ENCODE results near the gene TRIM16. TPM values are rescaled to one million over a fixed set of nuclear protein-coding genes. Genes with fewer than 3 reads are reported as not detected.
"Not testable (repeated sequence)": the region's sequence is repeated elsewhere in the genome, so short reads cannot be mapped to it uniquely, and the experiment has no call there.

Gene TRIM16
- total RNA-seq, 1 donor from 2014 or later, result 32.1 TPM

- not testable (repeated sequence) for H2AFZ ChIP-seq (replicated peaks); H3K27me3 ChIP-seq; H4K20me1 ChIP-seq (ENCODE audit: low read depth); H3K4me2 ChIP-seq; H3F3A ChIP-seq (ENCODE audit: low read depth); H3K4me1 Mint-ChIP-seq; H3K4me3 Mint-ChIP-seq; DNase-seq (ENCODE audit: low spot score); H3K9ac ChIP-seq; H3K9me3 ChIP-seq (ENCODE audit: low read depth); H3K9me3 Mint-ChIP-seq; H3K79me2 ChIP-seq (ENCODE audit: low read depth); H3K4me1 ChIP-seq; H3K4me3 ChIP-seq; H3K27ac Mint-ChIP-seq; H3K36me3 ChIP-seq; H3K27ac ChIP-seq; H3K27me3 Mint-ChIP-seq (ENCODE audit: insufficient read depth, low read depth)
- H3K36me3 Mint-ChIP-seq, result peaks cover 11% of the 10 kb centered on the region
These were observed 14.6 kb downstream of the TRIM16 start for GRCh38 chr17:15669526-15669925.

GRCh38 chr17:15663691-15664090, 20.4 kb downstream of the TRIM16 start:
- no peaks in the 10 kb centered on the region for H3F3A ChIP-seq (ENCODE audit: low read depth)
- no peaks in the 10 kb centered on the region for H3K79me2 ChIP-seq (ENCODE audit: low read depth)
- H3K4me1 Mint-ChIP-seq, result no peaks in the 10 kb centered on the region
- no peaks in the 10 kb centered on the region for H4K20me1 ChIP-seq (ENCODE audit: low read depth)
- no peak overlapping the region for H3K9ac ChIP-seq
- no peak overlapping the region for H3K4me2 ChIP-seq
- H2AFZ ChIP-seq (replicated peaks), result no peak overlapping the region
- H3K36me3 Mint-ChIP-seq, result peaks cover 14% of the 10 kb centered on the region
- H3K27me3 ChIP-seq, result no peaks in the 10 kb centered on the region
- no peak overlapping the region for H3K4me3 Mint-ChIP-seq
- H3K27ac ChIP-seq, result no peak overlapping the region
- TF ChIP-seq CTCF (IDR thresholded peaks at IDR 0.05) (no peak), EZH2 (IDR thresholded peaks at IDR 0.05) (no peak), EZH2phosphoT487 (IDR thresholded peaks at IDR 0.05) (no peak)
- DNase-seq (ENCODE audit: low spot score), result no peak
- no peaks in the 10 kb centered on the region for H3K9me3 Mint-ChIP-seq
- no peaks in the 10 kb centered on the region for H3K27me3 Mint-ChIP-seq (ENCODE audit: insufficient read depth, low read depth)
- no peak overlapping the region for H3K4me3 ChIP-seq
- no peaks in the 10 kb centered on the region for H3K36me3 ChIP-seq
- no peaks in the 10 kb centered on the region for H3K4me1 ChIP-seq
- H3K9me3 ChIP-seq (ENCODE audit: low read depth), result no peaks in the 10 kb centered on the region
- peak overlapping the region; percentile 92 for H3K27ac Mint-ChIP-seq

GRCh38 chr17:15663176-15663575, 20.9 kb downstream of the TRIM16 start:
- H3K9ac ChIP-seq, result no peak overlapping the region
- H3K36me3 ChIP-seq, result no peaks in the 10 kb centered on the region
- Mint-ChIP-seq H3K4me3 (no peak overlapping the region), H3K36me3 (peaks cover 12% of the 10 kb centered on the region), H3K27me3 (ENCODE audit: insufficient read depth, low read depth) (no peaks in the 10 kb centered on the region), H3K9me3 (no peaks in the 10 kb centered on the region), H3K27ac (no peak overlapping the region), H3K4me1 (no peaks in the 10 kb centered on the region)
- H3K9me3 ChIP-seq (ENCODE audit: low read depth), result no peaks in the 10 kb centered on the region
- no peak overlapping the region for H3K4me2 ChIP-seq
- H2AFZ ChIP-seq (replicated peaks), result no peak overlapping the region
- DNase-seq (ENCODE audit: low spot score), result no peak
- no peak overlapping the region for H3K4me3 ChIP-seq
- TF ChIP-seq EZH2phosphoT487 (IDR thresholded peaks at IDR 0.05) (no peak), EZH2 (IDR thresholded peaks at IDR 0.05) (no peak), CTCF (IDR thresholded peaks at IDR 0.05) (no peak)
- no peak overlapping the region for H3K27ac ChIP-seq
- H3K4me1 ChIP-seq, result no peaks in the 10 kb centered on the region
- no peaks in the 10 kb centered on the region for H3K27me3 ChIP-seq
- H4K20me1 ChIP-seq (ENCODE audit: low read depth), result no peaks in the 10 kb centered on the region
- no peaks in the 10 kb centered on the region for H3F3A ChIP-seq (ENCODE audit: low read depth)
- H3K79me2 ChIP-seq (ENCODE audit: low read depth), result no peaks in the 10 kb centered on the region

- H3K9me3 Mint-ChIP-seq, result no peaks in the 10 kb centered on the region
- Histone ChIP-seq H2AFZ (replicated peaks) (no peak overlapping the region), H3K4me1 (no peaks in the 10 kb centered on the region), H3K79me2 (ENCODE audit: low read depth) (no peaks in the 10 kb centered on the region), H3F3A (ENCODE audit: low read depth) (no peaks in the 10 kb centered on the region), H3K36me3 (no peaks in the 10 kb centered on the region), H3K4me3 (no peak overlapping the region), H3K9me3 (ENCODE audit: low read depth) (no peaks in the 10 kb centered on the region), H4K20me1 (ENCODE audit: low read depth) (no peaks in the 10 kb centered on the region), H3K27ac (no peak overlapping the region), H3K27me3 (no peaks in the 10 kb centered on the region), H3K9ac (no peak overlapping the region), H3K4me2 (no peak overlapping the region)
- H3K36me3 Mint-ChIP-seq, result peaks cover 13% of the 10 kb centered on the region
- no peak overlapping the region for H3K27ac Mint-ChIP-seq
- H3K4me3 Mint-ChIP-seq, result no peak overlapping the region
- no peaks in the 10 kb centered on the region for H3K4me1 Mint-ChIP-seq
- TF ChIP-seq CTCF (IDR thresholded peaks at IDR 0.05) (no peak), EZH2phosphoT487 (IDR thresholded peaks at IDR 0.05) (no peak), EZH2 (IDR thresholded peaks at IDR 0.05) (no peak)
- DNase-seq (ENCODE audit: low spot score), result no peak
- H3K27me3 Mint-ChIP-seq (ENCODE audit: insufficient read depth, low read depth), result no peaks in the 10 kb centered on the region
These were observed 21.4 kb downstream of the TRIM16 start for GRCh38 chr17:15662681-15663080.

Measured in neural progenitor cell (in vitro differentiated cells).